ENCODE results near the gene UNC5B. TPM values are rescaled to one million over a fixed set of nuclear protein-coding genes. Genes with fewer than 3 reads are reported as not detected.

UNC5B gene
- total RNA-seq, 1 donor from 2014 or later = 22.4 TPM

GRCh38 chr10:71232089-71232998 lies 20.0 kb downstream of the UNC5B start:
- Mint-ChIP-seq H3K36me3 (no peaks in the 10 kb centered on the region), H3K4me1 (ENCODE audit: unreplicated experiment) (peaks cover 62% of the 10 kb centered on the region), H3K27me3 (no peaks in the 10 kb centered on the region), H3K9me3 (no peaks in the 10 kb centered on the region), H3K27ac (no peak overlapping the region), H3K4me3 (no peak overlapping the region)
- no peak for TF ChIP-seq CTCF (conservative IDR thresholded peaks at IDR 0.05)
- DNase-seq (ENCODE audit: extremely low spot score, unreplicated experiment) = no peak

- DNase-seq (ENCODE audit: extremely low spot score, unreplicated experiment) = no peak
- H3K4me1 Mint-ChIP-seq (ENCODE audit: unreplicated experiment) = peaks cover 61% of the 10 kb centered on the region
- H3K36me3 Mint-ChIP-seq = no peaks in the 10 kb centered on the region
- no peak overlapping the region for H3K4me3 Mint-ChIP-seq
- H3K9me3 Mint-ChIP-seq = no peaks in the 10 kb centered on the region
- peaks cover 3% of the 10 kb centered on the region for H3K27me3 Mint-ChIP-seq
- H3K27ac Mint-ChIP-seq = no peak overlapping the region
- TF ChIP-seq CTCF (conservative IDR thresholded peaks at IDR 0.05) = no peak
These were observed 21.1 kb downstream of the UNC5B start for GRCh38 chr10:71233482-71233892.

- peak overlapping the region; percentile 39 for H3K27ac Mint-ChIP-seq
- no peaks in the 10 kb centered on the region for H3K9me3 Mint-ChIP-seq
- H3K4me3 Mint-ChIP-seq = no peak overlapping the region
- no peaks in the 10 kb centered on the region for H3K36me3 Mint-ChIP-seq
- H3K4me1 Mint-ChIP-seq (ENCODE audit: unreplicated experiment) = peaks cover 56% of the 10 kb centered on the region
- no peak for DNase-seq (ENCODE audit: extremely low spot score, unreplicated experiment)
- peaks cover 3% of the 10 kb centered on the region for H3K27me3 Mint-ChIP-seq
- TF ChIP-seq CTCF (conservative IDR thresholded peaks at IDR 0.05) = no peak
These were observed 21.9 kb downstream of the UNC5B start for GRCh38 chr10:71234004-71234894.

GRCh38 chr10:71234970-71235685 lies 22.8 kb downstream of the UNC5B start:
- Mint-ChIP-seq H3K27me3 (peaks cover 3% of the 10 kb centered on the region), H3K4me3 (no peak overlapping the region), H3K9me3 (no peaks in the 10 kb centered on the region), H3K4me1 (ENCODE audit: unreplicated experiment) (peaks cover 53% of the 10 kb centered on the region), H3K27ac (peak overlapping the region; percentile 62), H3K36me3 (no peaks in the 10 kb centered on the region)
- TF ChIP-seq CTCF (conservative IDR thresholded peaks at IDR 0.05) = no peak
- DNase-seq (ENCODE audit: extremely low spot score, unreplicated experiment) = no peak

GRCh38 chr10:71235808-71236207 lies 23.4 kb downstream of the UNC5B start:
- no peak for DNase-seq (ENCODE audit: extremely low spot score, unreplicated experiment)
- no peaks in the 10 kb centered on the region for H3K9me3 Mint-ChIP-seq
- H3K4me3 Mint-ChIP-seq = peak overlapping the region; percentile 47
- peak overlapping the region; percentile 75 for H3K27ac Mint-ChIP-seq
- no peaks in the 10 kb centered on the region for H3K36me3 Mint-ChIP-seq
- H3K4me1 Mint-ChIP-seq (ENCODE audit: unreplicated experiment) = peaks cover 59% of the 10 kb centered on the region
- no peak for TF ChIP-seq CTCF (conservative IDR thresholded peaks at IDR 0.05)
- peaks cover 3% of the 10 kb centered on the region for H3K27me3 Mint-ChIP-seq
